Fibroblast of mammary gland (primary cell): ENCODE measurements around the gene TSPAN5.
A peak's percentile ranks its signal among the peaks of the same experiment; 100 is the strongest.

Experiments
- DNase-seq: peaks from one replicate; pipeline ENCODE4 v3.0.0-alpha.2; 2010; ENCODE audit warnings: low read depth
- H3K4me3 ChIP-seq: 2 replicates; pipeline ENCODE4 v1.5.1; 2011; ENCODE audit warnings: low read depth, mild to moderate bottlenecking, low read length, moderate library complexity; ENCODE audit not compliant: control insufficient read depth
- CTCF ChIP-seq: conservative IDR thresholded peaks from 2 replicates; pipeline ENCODE4 v1.5.1; 2011; ENCODE audit warnings: low read depth, low read length, inconsistent platforms; ENCODE audit not compliant: control insufficient read depth, insufficient read depth

Gene TSPAN5

GRCh38 chr4:98556451-98556850, 102.0 kb downstream of the TSPAN5 start:
- TF ChIP-seq CTCF, result no peak
- no peak for DNase-seq
- no peak overlapping the region for H3K4me3 ChIP-seq

- TF ChIP-seq CTCF, result no peak
- peak; percentile 73 for DNase-seq
- H3K4me3 ChIP-seq, result no peak overlapping the region
Observed at GRCh38 chr4:98555798-98556445, 102.5 kb downstream of the TSPAN5 start.

- DNase-seq, result peak; percentile 67
- H3K4me3 ChIP-seq, result peak overlapping the region; percentile 32
- TF ChIP-seq CTCF, result peak; percentile 8
Observed at GRCh38 chr4:98546910-98547594, 111.4 kb downstream of the TSPAN5 start.

GRCh38 chr4:98544818-98545414, 113.5 kb downstream of the TSPAN5 start:
- H3K4me3 ChIP-seq, result no peak overlapping the region
- no peak for DNase-seq
- TF ChIP-seq CTCF, result no peak

GRCh38 chr4:98544141-98544817, 114.1 kb downstream of the TSPAN5 start:
- no peak for DNase-seq
- TF ChIP-seq CTCF, result no peak
- no peak overlapping the region for H3K4me3 ChIP-seq

GRCh38 chr4:98542011-98542410, 116.4 kb downstream of the TSPAN5 start:
- DNase-seq, result no peak
- no peak for TF ChIP-seq CTCF
- no peak overlapping the region for H3K4me3 ChIP-seq
